ENCODE results near the gene MICU2.

MICU2 gene

DNA sequence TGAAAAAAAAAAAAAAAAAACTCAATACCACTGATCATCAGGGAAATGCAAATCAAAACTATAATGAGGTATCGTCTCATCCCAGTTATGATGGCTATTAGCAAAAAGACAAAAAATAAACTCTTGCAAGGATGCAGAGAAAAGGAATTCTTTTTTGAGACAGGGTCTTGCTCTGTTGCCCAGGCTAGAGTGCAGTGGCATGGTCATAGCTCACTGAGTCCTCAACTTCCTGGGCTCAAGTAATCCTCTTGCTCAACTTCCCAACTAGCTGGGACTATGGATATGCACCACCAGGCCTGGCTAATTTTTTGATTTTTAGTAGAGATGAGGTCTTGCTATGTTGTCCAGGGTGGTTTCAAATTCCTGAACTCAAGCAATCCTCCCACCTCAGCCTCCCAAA lies 59.5 kb downstream of the MICU2 start:
- DNase-seq (ENCODE audit: low spot score), result no peak

DNA sequence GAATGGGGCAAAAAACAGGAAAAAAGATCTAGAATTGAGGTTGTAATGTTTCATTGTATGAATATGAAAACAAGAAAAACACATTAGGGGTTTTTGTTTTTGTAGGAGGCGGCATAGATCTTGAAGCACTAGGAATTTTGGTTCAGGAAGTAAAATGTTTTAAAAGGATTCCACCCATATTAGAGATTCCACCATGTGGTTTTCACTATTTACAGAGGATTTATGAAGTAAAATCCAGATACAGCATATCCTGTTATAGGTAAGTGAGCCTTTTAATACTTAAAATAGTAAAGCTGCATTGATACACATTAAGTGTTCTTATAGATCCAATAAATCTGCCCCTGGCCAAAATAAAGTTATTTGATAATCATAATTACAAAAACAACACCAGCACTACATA lies 61.4 kb downstream of the MICU2 start:
- no peak for DNase-seq (ENCODE audit: low spot score)

DNA sequence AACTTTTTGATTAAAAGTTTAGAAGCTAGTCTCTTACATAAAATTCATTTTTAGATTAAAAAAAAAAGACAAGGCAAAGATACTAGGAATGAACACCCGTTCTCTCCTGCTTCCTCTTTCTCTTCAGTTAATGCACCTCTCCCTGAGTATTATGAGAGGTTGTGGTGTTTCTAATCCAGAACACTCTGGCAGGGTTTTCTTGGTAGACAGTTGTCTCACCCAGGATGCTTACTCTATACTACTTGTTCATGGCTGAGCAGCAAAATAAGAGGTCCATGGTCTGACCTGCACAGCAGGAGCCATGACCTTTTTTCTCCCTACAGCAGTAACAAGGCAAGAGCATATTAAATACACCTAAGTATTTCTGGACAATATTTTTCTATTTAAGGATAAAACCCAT lies 62.0 kb downstream of the MICU2 start:
- DNase-seq (ENCODE audit: low spot score), result no peak

DNA sequence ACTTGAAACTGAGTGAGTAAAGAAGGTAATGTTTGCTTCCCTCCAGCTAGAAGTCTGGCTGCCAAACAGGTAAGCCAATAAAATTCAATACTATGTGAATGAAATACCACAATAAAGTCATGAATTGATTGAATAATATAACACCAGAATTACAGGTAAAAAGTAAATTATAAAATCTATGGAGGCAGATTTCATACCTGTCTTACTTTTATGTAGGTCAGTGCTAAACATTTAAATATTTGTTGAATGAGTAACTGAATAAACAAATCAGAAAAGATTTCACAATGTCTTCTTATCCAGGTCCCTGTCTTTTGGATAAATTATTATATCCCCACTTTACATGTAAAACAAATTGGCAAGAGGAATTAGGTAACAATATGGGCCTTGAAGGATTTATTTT lies 62.7 kb downstream of the MICU2 start:
- DNase-seq (ENCODE audit: low spot score), result no peak

DNA sequence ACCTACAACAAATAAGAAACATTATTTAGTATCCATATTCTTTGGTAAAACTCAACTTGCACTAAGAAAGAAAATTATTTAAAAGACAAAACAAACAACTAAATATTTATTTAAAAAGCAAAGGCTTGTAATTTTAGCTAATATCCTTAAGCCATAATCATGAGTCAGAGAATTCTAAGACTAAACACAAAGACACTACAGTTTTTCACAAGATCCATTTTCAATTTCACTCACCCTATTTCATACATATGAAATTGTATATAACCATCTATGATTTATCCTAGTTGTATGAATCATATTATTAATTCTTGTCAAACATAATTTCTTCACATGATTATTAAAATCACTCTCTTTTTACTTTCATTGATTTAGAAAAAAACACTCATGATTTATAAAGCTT lies 64.3 kb downstream of the MICU2 start:
- no peak for DNase-seq (ENCODE audit: low spot score)

DNA sequence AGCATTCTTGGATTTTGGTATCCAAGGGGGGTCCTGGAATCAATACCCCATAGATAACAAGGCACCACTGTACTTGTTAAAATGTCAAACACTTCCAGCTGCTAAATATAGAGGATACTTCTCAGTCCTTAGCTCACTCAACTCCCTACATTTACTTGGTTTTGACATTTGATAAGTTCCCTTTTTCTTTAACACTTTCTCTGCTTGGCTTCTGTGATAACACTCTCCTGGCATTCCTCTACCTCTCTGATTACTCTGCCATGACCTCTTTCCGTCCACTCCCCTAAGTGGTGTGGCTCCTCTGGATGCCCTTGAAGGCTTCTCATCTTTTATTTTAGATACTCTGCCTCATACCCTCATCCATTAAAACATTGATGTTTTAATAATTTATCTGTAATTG lies 65.2 kb downstream of the MICU2 start:
- DNase-seq (ENCODE audit: low spot score), result no peak

DNA sequence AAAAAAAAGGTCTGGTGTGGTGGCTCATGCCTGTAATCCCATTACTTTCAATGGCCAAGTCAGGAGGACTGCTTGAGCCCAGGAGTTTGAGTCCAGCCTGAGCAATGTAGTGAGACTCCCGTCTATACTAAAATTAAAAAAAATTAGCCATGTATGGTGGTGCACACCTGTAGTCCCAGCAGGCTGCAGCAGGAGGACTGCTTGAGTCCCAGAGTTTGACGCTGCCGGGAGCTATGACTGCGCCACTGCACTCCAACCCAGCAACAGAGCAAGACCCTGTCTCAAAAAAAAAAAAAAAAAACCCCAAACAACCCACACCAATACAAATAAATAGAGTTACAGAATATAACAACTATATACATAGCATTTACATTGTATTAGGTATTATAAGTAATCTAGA lies 65.7 kb downstream of the MICU2 start:
- no peak for DNase-seq (ENCODE audit: low spot score)

DNA sequence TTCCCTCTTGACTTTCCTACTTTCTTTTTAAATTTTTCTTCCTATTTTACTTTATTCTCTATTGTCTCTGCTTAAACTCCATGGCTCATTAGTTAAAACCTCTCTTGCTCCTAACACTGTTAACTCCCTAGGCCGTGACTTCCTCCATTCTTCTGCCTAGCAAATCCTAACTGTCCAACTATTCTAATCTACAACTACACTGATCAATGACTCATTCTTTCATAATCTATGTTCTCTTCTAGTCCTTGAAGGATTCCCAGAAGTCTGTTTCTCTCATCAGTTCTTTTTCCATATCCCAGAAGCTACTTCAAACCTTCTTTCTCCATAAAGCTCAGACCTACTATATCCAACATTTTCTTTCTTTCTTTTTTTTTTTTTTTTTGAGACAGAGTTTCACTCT lies 66.9 kb downstream of the MICU2 start:
- DNase-seq (ENCODE audit: low spot score), result no peak

DNA sequence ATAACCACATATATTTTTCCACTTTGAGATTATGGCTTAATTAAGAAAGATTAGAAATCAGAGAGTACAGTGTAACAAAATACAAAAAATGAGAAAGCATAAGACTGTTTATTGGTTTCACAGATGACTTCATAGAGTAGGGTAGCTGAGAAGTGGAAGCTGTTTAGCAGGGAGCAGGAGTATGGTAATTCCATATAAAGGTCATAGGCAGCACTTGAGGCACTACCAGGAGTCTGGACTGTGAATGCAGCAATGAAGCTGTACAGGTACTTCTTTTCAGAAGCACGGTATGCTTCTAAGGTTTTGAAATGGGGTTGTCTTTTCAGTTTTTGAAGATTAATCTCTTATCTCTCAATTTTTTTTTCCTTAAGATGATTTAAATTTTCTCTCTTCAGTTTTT lies 69.2 kb downstream of the MICU2 start:
- DNase-seq (ENCODE audit: low spot score), result no peak

DNA sequence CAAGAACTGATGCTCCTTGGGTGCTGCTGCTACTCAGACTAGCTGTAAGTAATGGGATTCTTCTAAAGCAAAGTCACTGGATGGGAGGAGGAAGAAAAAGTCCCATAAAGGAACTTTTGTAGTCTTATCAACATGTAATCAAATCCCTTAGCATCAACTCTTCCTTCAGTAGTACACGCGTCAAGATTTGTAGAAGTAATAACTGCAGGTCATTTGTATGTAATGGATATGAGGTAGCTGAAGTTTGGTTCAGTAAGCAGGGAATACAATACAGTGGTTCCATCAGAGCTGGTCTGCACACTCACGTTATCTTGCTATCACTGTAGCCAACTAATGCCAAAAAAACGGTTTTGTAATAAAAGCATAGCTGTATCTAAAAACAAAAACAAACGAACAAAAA lies 72.5 kb downstream of the MICU2 start:
- no peak for DNase-seq (ENCODE audit: low spot score)

DNA sequence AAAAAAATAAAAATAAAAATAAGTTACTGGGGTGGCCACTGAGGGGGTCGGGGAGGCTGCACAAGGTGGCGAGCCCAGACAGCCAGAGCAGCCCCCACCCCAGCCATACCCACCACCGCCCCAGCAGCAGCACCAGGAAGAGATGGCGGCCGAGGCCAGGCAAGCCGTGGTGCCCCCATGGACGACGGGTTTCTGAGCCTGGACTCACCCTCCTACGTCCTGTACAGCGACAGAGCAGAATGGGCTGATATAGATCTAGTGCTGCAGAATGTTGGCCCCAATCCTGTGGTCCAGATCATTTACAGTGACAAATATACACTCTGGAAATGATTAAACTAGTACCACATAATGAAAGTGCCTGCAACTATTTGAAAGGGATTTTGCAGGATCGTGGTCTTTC lies 73.3 kb downstream of the MICU2 start:
- DNase-seq (ENCODE audit: low spot score), result no peak

DNA sequence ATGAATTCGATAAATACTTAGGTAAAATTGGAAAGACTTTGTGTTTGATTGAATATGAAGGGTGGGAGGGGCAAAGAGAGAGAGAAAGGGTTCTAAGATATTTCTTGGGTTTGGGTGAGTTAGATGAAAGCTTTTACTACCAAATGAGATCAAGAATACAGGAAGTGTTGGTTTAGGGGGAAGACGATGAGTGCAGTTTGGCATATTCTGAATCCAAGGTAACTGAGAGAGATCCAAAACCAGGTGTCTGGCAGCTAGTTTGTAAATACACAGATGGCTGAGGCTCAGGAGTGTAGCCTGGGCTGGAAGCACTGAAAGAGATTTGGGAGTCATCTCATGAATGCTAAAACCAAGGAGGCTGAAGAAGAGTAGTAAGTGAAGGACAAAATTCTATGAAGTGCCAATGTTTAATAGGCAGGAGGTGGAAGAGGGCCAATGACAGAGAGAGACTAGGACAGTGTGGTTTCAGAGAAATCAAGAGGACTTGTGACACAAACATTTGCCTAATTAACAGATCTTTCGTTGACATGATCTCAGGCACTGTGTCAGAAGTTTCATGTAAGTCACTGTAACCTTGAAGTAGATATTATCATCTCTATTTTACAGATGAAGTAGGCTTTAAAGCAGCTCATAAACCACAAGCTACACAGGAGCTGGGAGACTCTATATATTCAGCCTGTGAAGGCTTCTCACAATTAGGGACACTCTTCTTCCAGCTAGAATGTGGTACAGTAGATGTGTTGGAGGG lies 74.7 kb downstream of the MICU2 start:
- DNase-seq (ENCODE audit: low spot score), result no peak

DNA sequence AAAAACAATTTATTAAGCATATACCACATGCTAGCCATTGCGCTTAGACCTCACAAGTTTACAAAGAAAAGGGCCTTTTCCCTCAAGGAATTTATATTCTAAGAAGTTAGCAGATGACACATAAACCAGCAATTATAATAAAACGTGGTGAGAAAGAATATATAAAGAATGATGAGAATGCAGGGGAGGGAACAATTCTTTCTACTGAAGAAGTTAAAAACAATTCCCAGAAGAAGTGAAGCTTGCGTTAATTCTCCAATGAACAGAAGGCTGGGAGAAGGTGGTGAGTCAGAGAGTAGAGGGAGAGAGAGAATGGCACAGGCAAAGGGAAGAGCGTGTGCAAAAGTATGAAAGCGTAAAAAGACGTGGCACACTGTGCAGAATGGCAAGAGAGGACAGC lies 75.4 kb downstream of the MICU2 start:
- no peak for DNase-seq (ENCODE audit: low spot score)

DNA sequence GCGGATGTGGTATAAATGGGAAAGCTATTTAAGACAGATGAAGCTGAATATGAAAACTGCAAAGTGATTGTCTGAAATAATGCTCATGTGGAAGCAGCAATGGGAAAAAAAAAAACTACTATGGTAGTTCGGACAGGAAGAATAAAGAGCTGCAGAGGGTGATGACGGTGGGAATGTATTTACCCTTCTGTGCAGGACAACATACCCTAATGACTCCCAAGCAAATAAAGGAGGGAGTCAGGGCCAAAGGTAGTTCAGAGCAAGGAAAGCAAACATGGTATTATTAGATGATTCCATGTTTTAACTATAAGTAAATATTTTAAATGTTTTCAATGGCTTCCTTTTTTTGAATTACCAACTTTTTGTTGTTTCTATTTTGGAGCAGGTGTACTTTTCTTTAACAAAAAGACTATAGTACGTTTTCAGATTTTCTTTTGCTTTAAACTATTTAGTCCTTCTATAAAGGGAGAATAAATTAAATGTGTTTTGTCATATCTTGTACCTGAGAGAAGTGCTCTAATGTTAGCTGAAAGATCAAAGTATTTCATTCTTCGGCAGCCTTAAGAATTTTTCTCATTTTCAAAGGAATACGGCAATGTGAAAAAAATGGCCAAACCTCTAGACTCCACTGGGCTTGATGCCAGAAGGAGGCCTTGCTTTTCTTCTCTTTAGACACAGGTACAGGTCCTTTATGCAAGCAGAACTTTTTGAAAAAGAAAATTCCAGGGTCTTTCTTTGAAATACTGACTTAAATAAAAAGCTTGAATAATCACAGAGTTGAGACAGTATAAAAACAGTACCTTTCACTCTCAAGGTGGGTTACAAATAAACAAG lies 77.0 kb downstream of the MICU2 start:
- DNase-seq (ENCODE audit: low spot score), result no peak

DNA sequence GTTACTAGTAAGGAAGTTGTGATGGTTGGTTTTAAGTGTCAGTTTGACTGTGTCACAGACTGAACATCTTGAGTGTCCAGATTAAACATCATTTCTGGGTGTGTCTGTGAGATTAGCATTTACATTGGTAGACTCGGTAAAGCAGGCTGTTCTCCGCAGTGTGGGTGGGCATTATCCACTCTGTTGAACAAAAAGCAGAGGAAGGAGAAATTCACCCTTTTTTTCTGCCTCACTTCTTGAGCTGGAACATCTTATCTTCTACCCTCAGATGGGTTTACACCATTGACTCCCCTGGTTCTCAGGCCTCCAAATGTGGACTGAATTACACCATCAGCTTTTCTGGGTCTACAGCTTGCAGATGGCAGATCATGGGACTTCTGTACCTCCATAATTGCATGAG lies 81.1 kb downstream of the MICU2 start:
- DNase-seq (ENCODE audit: low spot score), result no peak

DNA sequence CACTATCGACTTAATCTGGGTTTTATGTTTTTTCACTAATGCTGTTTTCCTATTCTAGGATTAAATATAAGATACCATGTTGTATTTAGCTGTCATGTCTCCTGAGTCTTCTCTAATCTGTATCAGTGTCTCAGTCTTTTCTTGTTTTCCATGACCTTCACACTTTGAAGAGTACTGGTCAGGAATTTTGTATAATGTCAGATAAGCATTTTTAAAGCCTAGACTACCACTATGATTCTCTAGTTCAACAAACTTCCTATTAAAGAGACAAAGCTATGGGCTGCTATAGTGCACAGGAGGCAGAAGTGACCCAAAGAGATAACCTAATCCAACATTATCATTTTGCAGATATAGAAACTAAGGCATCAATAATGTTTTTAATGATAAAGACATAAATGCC lies 81.8 kb downstream of the MICU2 start:
- DNase-seq (ENCODE audit: low spot score), result no peak

DNA sequence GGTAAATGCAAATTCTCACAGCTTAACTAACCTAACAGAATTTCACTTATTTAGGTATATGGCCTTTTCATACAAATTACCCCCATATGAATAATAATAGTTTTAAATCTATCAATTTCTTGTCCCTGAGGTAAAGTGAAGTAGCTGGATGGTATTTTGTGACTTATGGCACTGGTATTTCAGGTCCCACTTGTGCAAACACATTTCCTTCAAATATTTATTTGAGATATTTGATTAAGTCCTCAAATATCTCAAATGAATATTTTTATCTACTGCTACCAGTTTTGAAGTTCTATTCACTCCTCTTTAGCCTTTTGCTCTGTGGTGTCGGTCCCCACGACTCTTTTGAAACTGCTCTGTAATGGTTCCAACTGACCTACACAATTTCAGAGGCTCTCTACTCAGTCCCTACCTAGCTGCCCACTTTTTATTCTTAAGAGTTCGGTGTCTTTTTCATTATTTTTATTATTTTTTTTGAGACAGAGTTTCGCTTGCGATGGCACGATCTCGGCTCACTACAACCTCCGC lies 85.3 kb downstream of the MICU2 start:
- no peak for DNase-seq (ENCODE audit: low spot score)

DNA sequence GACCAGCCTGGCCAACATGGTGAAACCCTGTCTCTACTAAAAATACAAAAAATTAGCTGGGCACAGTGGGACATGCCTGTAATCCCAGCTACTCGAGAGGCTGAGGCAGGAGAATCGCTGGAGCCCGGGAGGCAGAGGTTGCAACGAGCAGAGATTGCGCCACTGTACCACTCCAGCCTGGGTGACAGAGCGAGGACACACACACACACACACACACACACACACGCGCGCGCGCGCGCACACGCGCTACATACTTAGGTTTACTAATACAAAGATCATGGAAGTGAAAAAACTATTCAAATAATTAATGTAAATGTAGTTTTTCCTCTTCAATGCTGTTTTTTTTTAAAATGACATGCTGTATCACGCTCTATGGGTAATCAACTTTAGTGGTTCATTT lies 86.4 kb downstream of the MICU2 start:
- no peak for DNase-seq (ENCODE audit: low spot score)

DNA sequence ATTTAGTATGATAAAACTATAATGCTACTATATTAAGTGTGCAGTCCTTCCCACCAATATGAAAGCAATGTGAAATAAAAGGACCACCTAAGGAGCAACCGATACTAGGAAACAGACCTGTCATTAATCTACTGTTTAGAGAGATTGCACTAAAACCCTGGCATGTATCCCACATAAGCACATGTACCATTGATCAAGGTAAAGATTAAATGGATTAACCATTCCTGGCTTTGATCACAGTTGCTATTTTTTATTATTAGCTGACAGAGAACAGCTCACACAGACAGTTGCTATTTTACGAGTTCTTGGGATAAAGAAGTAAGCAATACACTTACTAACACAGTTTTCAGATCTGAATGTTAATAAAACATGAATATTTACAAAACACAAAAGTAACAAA lies 87.2 kb downstream of the MICU2 start:
- no peak for DNase-seq (ENCODE audit: low spot score)

DNA sequence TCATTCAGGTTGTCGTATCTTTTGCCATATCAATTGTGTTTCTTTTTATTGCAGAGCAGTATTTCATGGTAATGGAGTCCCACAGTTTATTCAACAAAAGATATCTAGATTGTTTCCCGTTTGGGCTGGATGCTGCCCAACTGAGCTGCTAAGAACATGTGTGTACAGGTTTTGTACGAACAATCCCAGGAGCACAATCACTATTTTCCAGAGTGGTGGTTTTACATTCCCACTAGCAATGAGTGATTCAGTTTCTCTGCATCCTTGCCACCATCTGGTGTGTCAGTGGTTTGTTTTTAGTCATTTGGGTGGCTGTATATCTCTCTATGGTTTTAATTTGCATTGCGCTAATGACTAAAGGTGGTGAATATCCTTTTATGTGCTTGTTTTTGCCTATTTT lies 92.1 kb downstream of the MICU2 start:
- no peak for DNase-seq (ENCODE audit: low spot score)

DNA sequence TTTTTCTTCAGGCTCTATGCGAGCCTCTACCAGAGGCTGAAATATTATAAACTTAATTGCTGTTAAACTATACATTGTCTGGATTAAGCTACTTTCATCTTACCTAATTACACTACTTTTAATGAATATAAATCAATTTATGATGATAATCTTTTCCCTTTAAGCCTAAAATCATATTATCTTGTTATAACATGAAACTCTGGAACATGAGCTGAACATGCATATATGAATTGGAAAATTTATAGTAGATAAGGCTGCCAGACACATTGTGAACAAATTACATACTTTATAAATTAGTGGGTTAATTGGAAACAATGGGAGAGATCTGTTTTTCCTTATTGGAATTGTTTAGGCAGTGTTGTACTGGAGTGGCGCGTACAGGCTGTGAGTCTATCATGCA lies 99.6 kb downstream of the MICU2 start:
- DNase-seq (ENCODE audit: low spot score), result no peak

DNA sequence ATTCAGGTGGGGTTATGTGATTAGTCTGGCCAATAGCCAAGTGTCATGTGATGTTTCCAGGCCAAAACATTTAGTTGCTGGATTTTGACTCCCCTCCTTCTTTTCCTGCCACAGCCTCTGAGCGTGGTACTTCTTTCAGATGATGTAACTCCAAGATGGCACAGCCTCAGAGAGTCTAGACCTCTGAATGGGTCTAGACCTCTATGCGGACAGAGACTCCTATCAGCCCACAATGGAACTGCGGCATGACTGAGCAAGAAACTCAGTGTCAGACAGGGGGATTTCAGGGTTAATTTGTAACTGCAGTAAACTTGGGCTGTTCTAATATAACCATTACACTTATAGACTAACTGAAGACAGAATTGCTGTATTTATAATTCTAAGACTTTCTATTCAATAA lies 102.3 kb downstream of the MICU2 start:
- DNase-seq (ENCODE audit: low spot score), result peak; percentile 31

DNA sequence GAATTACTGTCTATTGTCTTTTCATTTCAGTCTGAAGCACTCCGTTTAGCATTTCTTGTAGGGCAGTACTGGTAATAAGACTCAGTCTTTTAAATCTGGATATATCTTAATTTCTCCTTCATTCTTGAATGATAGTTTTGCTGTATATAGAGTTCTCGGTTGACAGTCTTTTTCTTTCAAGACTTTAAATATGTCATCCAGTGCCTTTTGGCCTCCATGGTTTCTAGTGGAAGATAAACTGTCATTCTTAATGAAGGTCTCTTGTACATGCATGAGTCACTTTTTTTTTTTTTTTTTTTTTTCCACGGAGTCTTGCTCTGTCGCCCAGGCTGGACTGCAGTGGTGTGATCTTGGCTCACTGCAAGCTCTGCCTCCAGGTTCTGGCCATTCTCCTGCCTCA lies 117.6 kb downstream of the MICU2 start:
- no peak for DNase-seq (ENCODE audit: low spot score)

DNA sequence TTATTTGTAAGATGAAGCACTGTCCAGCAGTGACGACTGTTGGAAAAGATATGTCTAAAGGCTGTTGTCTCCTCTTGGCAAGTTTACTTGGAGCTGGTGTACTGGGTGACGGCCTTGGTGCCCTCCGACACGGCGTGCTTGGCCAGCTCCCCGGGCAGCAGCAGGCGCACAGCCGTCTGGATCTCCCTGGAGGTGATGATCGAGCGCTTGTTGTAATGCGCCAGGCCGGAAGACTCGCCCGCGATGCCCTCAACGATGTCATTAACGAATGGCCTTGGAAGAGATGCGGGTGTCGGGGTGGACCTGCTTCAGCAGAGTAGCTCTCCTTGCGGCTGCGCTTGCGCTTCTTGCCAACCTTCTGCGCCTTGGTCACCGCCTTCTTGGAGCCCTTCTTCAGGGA lies 120.2 kb downstream of the MICU2 start:
- DNase-seq (ENCODE audit: low spot score), result no peak
